HCT116 (cell line): ENCODE results near the gene STON2. TPM values are rescaled to one million over a fixed set of nuclear protein-coding genes. Genes with fewer than 3 reads are reported as not detected.

Experiments used
- ATAC-seq: fragments of 200-7000 bp; cut with Tn5 transposase; 2 replicates; pipeline ENCODE4 v1.9.1; 2020; ENCODE audit warnings: mild to moderate bottlenecking, moderate library complexity
- BruUV-seq: library from RNA; stranded (reverse); fragments of 400-500 nt; replicated peaks from 2 replicates; lab custom pipeline; 2021; lab: Mats Ljungman, UMichigan
- CTCF ChIA-PET: fragments of 300-600 bp; sonication (Branson Sonifier 250); formaldehyde crosslinking; loops from one replicate; lab custom pipeline; 2021; ENCODE audit warnings: antibody characterized with exemption; lab: Charles Lee
- POLR2A ChIA-PET: fragments of 300-600, 350-600 bp; sonication (Branson Sonifier 250); formaldehyde crosslinking; loops from one replicate; lab custom pipeline; 2021; ENCODE audit warnings: antibody characterized with exemption; lab: Charles Lee
- RAD21 ChIA-PET, 2 experiments: fragments of 300-600 bp; sonication (Branson Sonifier 250); formaldehyde crosslinking; loops; one replicate each; lab custom pipeline; 2023; ENCODE audit warnings: low total read pairs in 2 of 2; ENCODE audit not compliant: uncharacterized antibody in 2 of 2, unreplicated experiment in 2 of 2, low non-redundant PET in 1 of 2; lab: Charles Lee
- DNase-seq: peaks from one replicate; pipeline ENCODE4 v3.0.0-alpha.2; 2010; ENCODE audit warnings: low read depth, low spot score
- H2AFZ ChIP-seq: fragments of 200-600 bp; shearing (Covaris generic), sonication (generic); 2 replicates; pipeline ENCODE4 v1.6.1; 2017; ENCODE audit warnings: low read depth, mixed run types, mixed read lengths, antibody characterized with exemption, low read length; ENCODE audit not compliant: poor library complexity, severe bottlenecking
- H3K27ac ChIP-seq: 2 replicates; pipeline ENCODE4 v1.5.1; 2012; ENCODE audit warnings: low read depth, low read length
- H3K27me3 ChIP-seq: fragments of 200-600 bp; sonication (generic); 2 replicates; pipeline ENCODE4 v1.6.1; 2016; ENCODE audit warnings: mixed run types, low read length, mixed read lengths; ENCODE audit not compliant: insufficient read depth
- H3K36me3 ChIP-seq, 2 experiments: fragments of 200-500 bp in 1 of 2; fragments of 200-600 bp in 1 of 2; sonication (Bioruptor generic) in 1 of 2; sonication (generic) in 1 of 2; 2 replicates each; pipeline versions ENCODE4 v1.5.1 to v1.6.1; 2014 to 2016; ENCODE audit warnings: low read length in 2 of 2, inconsistent platforms in 1 of 2, mixed read lengths in 1 of 2, mixed run types in 1 of 2; ENCODE audit not compliant: insufficient read depth in 2 of 2, control insufficient read depth in 1 of 2
- H3K4me1 ChIP-seq, 2 experiments: fragments of 200-600 bp in 1 of 2; sonication (generic) in 1 of 2; 2 replicates each; pipeline versions ENCODE4 v1.5.1 to v1.6.1; 2012 to 2017; ENCODE audit warnings: low read length in 2 of 2, inconsistent platforms in 1 of 2, mild to moderate bottlenecking in 1 of 2, mixed read lengths in 1 of 2, mixed run types in 1 of 2, moderate library complexity in 1 of 2; ENCODE audit not compliant: insufficient read depth in 2 of 2, control insufficient read depth in 1 of 2
- H3K4me2 ChIP-seq: fragments of 200-600 bp; sonication (generic); 2 replicates; pipeline ENCODE4 v1.6.1; 2017; ENCODE audit warnings: mixed run types, low read length, mixed read lengths
- H3K4me3 ChIP-seq, 2 experiments: fragments of 200-600 bp in 1 of 2; sonication (generic) in 1 of 2; replicated peaks in 1 of 2; 2 replicates each; pipeline ENCODE4 v1.5.1; 2011 to 2016; ENCODE audit warnings: low read length in 2 of 2, control low read depth in 1 of 2, low read depth in 1 of 2, mild to moderate bottlenecking in 1 of 2, mixed read lengths in 1 of 2, mixed run types in 1 of 2
- H3K79me2 ChIP-seq: fragments of 200-600 bp; sonication (generic); 2 replicates; pipeline ENCODE4 v1.6.1; 2017; ENCODE audit warnings: mild to moderate bottlenecking, mixed run types, low read length, moderate library complexity, mixed read lengths; ENCODE audit not compliant: insufficient read depth
- H3K9ac ChIP-seq: fragments of 200-600 bp; sonication (generic); 2 replicates; pipeline ENCODE4 v1.6.1; 2016; ENCODE audit warnings: low read length, mixed read lengths
- H3K9me2 ChIP-seq: fragments of 200-600 bp; sonication (generic), shearing (Covaris generic); 2 replicates; pipeline ENCODE4 v1.6.1; 2017; ENCODE audit warnings: mixed run types, mild to moderate bottlenecking, moderate library complexity; ENCODE audit not compliant: insufficient read depth
- H3K9me3 ChIP-seq, 2 experiments: fragments of 200-500 bp in 1 of 2; fragments of 200-600 bp in 1 of 2; sonication (Bioruptor generic) in 1 of 2; sonication (generic) in 1 of 2; 2 replicates each; pipeline ENCODE4 v1.6.1; 2014 to 2017; ENCODE audit warnings: low read length in 2 of 2, mixed read lengths in 2 of 2, inconsistent platforms in 1 of 2, low read depth in 1 of 2, mild to moderate bottlenecking in 1 of 2, mixed run types in 1 of 2, moderate library complexity in 1 of 2; ENCODE audit not compliant: control insufficient read depth in 1 of 2, insufficient read depth in 1 of 2
- H4K20me1 ChIP-seq: fragments of 200-600 bp; sonication (generic), shearing (Covaris generic); 2 replicates; pipeline ENCODE4 v1.6.1; 2017; ENCODE audit warnings: mixed run types, mild to moderate bottlenecking, moderate library complexity; ENCODE audit not compliant: insufficient read depth
- CBX3 ChIP-seq: IDR thresholded peaks from 2 replicates; pipeline ENCODE4 v1.6.1; 2012; ENCODE audit warnings: low read depth
- EGR1 ChIP-seq: IDR thresholded peaks from 2 replicates; pipeline ENCODE4 v1.6.1; 2012; ENCODE audit warnings: low read depth
- ELF1 ChIP-seq: IDR thresholded peaks from 2 replicates; pipeline ENCODE4 v1.6.1; 2012; ENCODE audit warnings: low read depth, borderline replicate concordance
- EZH2 ChIP-seq: fragments of 200-600 bp; sonication (generic); IDR thresholded peaks from 2 replicates; pipeline ENCODE4 v1.6.1; 2017; ENCODE audit warnings: antibody characterized with exemption, mixed run types
- JUND ChIP-seq: IDR thresholded peaks from 2 replicates; pipeline ENCODE4 v1.6.1; 2012
- MAX ChIP-seq: IDR thresholded peaks from 2 replicates; pipeline ENCODE4 v1.6.1; 2012
- POLR2A ChIP-seq: IDR thresholded peaks from 2 replicates; pipeline ENCODE4 v1.7.0; 2011; ENCODE audit warnings: borderline replicate concordance; ENCODE audit not compliant: insufficient read depth, insufficient read length; ENCODE audit errors: extremely low read depth
- REST ChIP-seq: IDR thresholded peaks from 2 replicates; pipeline ENCODE4 v1.6.1; 2012; ENCODE audit warnings: low read depth
- YY1 ChIP-seq: IDR thresholded peaks from 2 replicates; pipeline ENCODE4 v1.6.1; 2011; ENCODE audit warnings: low read length, low read depth, moderate library complexity, mild to moderate bottlenecking; ENCODE audit not compliant: insufficient replicate concordance; ENCODE audit errors: extremely low read depth
- intact Hi-C: fragments of 100-400 bp; cut with micrococcal nuclease; formaldehyde crosslinking; loops from 2 replicates; pipeline ENCODE4 v1.10.0; 2022
- total RNA-seq: library from RNA; stranded (reverse); gene quantifications from one replicate; pipeline ENCODE4 v1.2.1, GENCODE V29; 2021; ENCODE audit not compliant: unreplicated experiment

Gene STON2
- total RNA-seq, 1 experiment from 2014 or later: 4.1 TPM

GRCh38 chr14:81435391-81436295 lies 35.5 kb upstream of the STON2 start:
- Histone ChIP-seq H3K4me2 (peak overlapping the region; percentile 97), H2AFZ (peak overlapping the region; percentile 38), H3K27ac (no peak overlapping the region), H3K4me3 (peak overlapping the region; percentile 45 to 59), H3K79me2 (no peaks in the 10 kb centered on the region), H3K9me3 (no peaks in the 10 kb centered on the region), H3K9ac (no peak overlapping the region), H3K27me3 (peaks cover 42% of the 10 kb centered on the region), H3K9me2 (no peaks in the 10 kb centered on the region), H3K36me3 (no peaks in the 10 kb centered on the region), H3K4me1 (peaks cover 9 to 16% of the 10 kb centered on the region in 2 experiments; a peak in 3 of 4 replicates), H4K20me1 (no peaks in the 10 kb centered on the region)
- CTCF ChIA-PET: interaction anchor here (1.5 kb wide), 2 partner anchors 18 to 167 kb away, joined by 7 to 11 read pairs; no protein-coding TSS in a partner anchor
- ATAC-seq: peak; percentile 60
- no TSS peak for BruUV-seq
- intact Hi-C loops: no loop called here
- no peak for TF ChIP-seq EGR1
- 0 out of 2 replicates have a peak, but pooled peaks have one; percentile 2 for TF ChIP-seq MAX
- no peak for TF ChIP-seq ELF1
- no peak for TF ChIP-seq POLR2A
- TF ChIP-seq REST: peak; percentile 62
- no peak for TF ChIP-seq YY1
- TF ChIP-seq JUND: no peak
- TF ChIP-seq EZH2: peak; percentile 58; the same call in 1 of the 2 replicates
- TF ChIP-seq CBX3: no peak
- RAD21 ChIA-PET: no interaction called here
- no peak for DNase-seq
- POLR2A ChIA-PET: interaction anchor here (0.7 to 1.0 kb wide), 4 partner anchors 39 to 217 kb away, joined by 3 read pairs; partner anchors contain the start of gene GTF2A1
